ENCODE measurements around the gene ABCB11. TPM values are rescaled to one million over a fixed set of nuclear protein-coding genes. Genes with fewer than 3 reads are reported as not detected.

The ABCB11 gene
- total RNA-seq, 1 experiment from 2014 or later: 0.12 TPM

GRCh38 chr2:168955321-168955720 is 75.8 kb downstream of the ABCB11 start:
- no peak overlapping the region for H2AFZ ChIP-seq (ENCODE audit: low read depth, low read length, poor library complexity, severe bottlenecking)
- ChIA-PET RAD21 (ENCODE audit: low non-redundant PET in 1 of 2, low total read pairs in 2 of 2, uncharacterized antibody in 2 of 2, unreplicated experiment in 2 of 2) (no interaction called here), POLR2A (no interaction called here), CTCF (no interaction called here)
- no peaks in the 10 kb centered on the region for H3K79me2 ChIP-seq (ENCODE audit: insufficient read depth, low read length)
- no TSS peak for BruUV-seq (replicated peaks)
- H3K9me2 ChIP-seq (ENCODE audit: insufficient read depth): no peaks in the 10 kb centered on the region
- no peaks in the 10 kb centered on the region for H4K20me1 ChIP-seq (ENCODE audit: insufficient read depth)
- DNase-seq (ENCODE audit: low read depth, low spot score) (no peak), ATAC-seq (no peak)
- H3K27me3 ChIP-seq (ENCODE audit: insufficient read depth, low read length): no peaks in the 10 kb centered on the region
- no peaks in the 10 kb centered on the region for H3K9me3 ChIP-seq (ENCODE audit: control insufficient read depth in 1 of 2, insufficient read depth in 1 of 2, low read depth in 1 of 2, low read length in 2 of 2)
- TF ChIP-seq SP1 (IDR thresholded peaks at IDR 0.05; ENCODE audit: low read depth) (no peak), YY1 (IDR thresholded peaks at IDR 0.05; ENCODE audit: extremely low read depth, insufficient replicate concordance, low read depth, low read length) (no peak), POLR2A (IDR thresholded peaks at IDR 0.05; ENCODE audit: borderline replicate concordance, extremely low read depth, insufficient read depth, insufficient read length) (no peak), ZFX (IDR thresholded peaks at IDR 0.05) (no peak), ZNF274 (IDR thresholded peaks at IDR 0.05; ENCODE audit: low read depth, low read length) (no peak), MAX (IDR thresholded peaks at IDR 0.05) (no peak)
- H3K9ac ChIP-seq (ENCODE audit: low read length): no peak overlapping the region
- H3K4me2 ChIP-seq (ENCODE audit: low read length): no peak overlapping the region
- H3K36me3 ChIP-seq (ENCODE audit: control insufficient read depth in 1 of 2, insufficient read depth in 2 of 2, low read length in 2 of 2): no peaks in the 10 kb centered on the region
- H3K27ac ChIP-seq (ENCODE audit: low read depth, low read length): no peak overlapping the region
- intact Hi-C loops (cut with micrococcal nuclease): no loop called here
- no peaks in the 10 kb centered on the region for H3K4me1 ChIP-seq (ENCODE audit: control insufficient read depth in 1 of 2, insufficient read depth in 2 of 2, low read length in 2 of 2)
- H3K4me3 ChIP-seq (replicated peaks in 1 of 2; ENCODE audit: low read depth in 1 of 2, low read length in 2 of 2): no peak overlapping the region

- no peaks in the 10 kb centered on the region for H3K36me3 ChIP-seq (ENCODE audit: control insufficient read depth in 1 of 2, insufficient read depth in 2 of 2, low read length in 2 of 2)
- no peaks in the 10 kb centered on the region for H3K4me1 ChIP-seq (ENCODE audit: control insufficient read depth in 1 of 2, insufficient read depth in 2 of 2, low read length in 2 of 2)
- H2AFZ ChIP-seq (ENCODE audit: low read depth, low read length, poor library complexity, severe bottlenecking): no peak overlapping the region
- H3K9ac ChIP-seq (ENCODE audit: low read length): no peak overlapping the region
- ChIA-PET CTCF (no interaction called here), RAD21 (ENCODE audit: low non-redundant PET in 1 of 2, low total read pairs in 2 of 2, uncharacterized antibody in 2 of 2, unreplicated experiment in 2 of 2) (interaction anchor here in 1 of 2 experiments (0.6 kb wide), 1 partner anchor 1863 kb away, joined by 3 read pairs; the partner anchor contains the start of gene GAD1), POLR2A (no interaction called here)
- no peaks in the 10 kb centered on the region for H3K27me3 ChIP-seq (ENCODE audit: insufficient read depth, low read length)
- ATAC-seq (no peak), DNase-seq (ENCODE audit: low read depth, low spot score) (no peak)
- intact Hi-C loops (cut with micrococcal nuclease): no loop called here
- no TSS peak for BruUV-seq (replicated peaks)
- no peak for TF ChIP-seq ZBTB33 (IDR thresholded peaks at IDR 0.05; ENCODE audit: extremely low read depth, insufficient replicate concordance, low read length)
- no peak for TF ChIP-seq POLR2A (IDR thresholded peaks at IDR 0.05; ENCODE audit: borderline replicate concordance, extremely low read depth, insufficient read depth, insufficient read length)
- no peak for TF ChIP-seq SIN3A (IDR thresholded peaks at IDR 0.05; ENCODE audit: low read depth)
- TF ChIP-seq CTCF (IDR thresholded peaks at IDR 0.05 in 2 of 3, conservative IDR thresholded peaks at IDR 0.05 in 1 of 3; ENCODE audit: borderline replicate concordance in 1 of 3, insufficient read depth in 1 of 3, low read depth in 2 of 3, low read length in 2 of 3): no peak
- no peak for TF ChIP-seq ZFX (IDR thresholded peaks at IDR 0.05)
- TF ChIP-seq EZH2phosphoT487 (IDR thresholded peaks at IDR 0.05; ENCODE audit: borderline replicate concordance): no peak
- TF ChIP-seq ATF3 (IDR thresholded peaks at IDR 0.05): no peak
- no peak overlapping the region for H3K27ac ChIP-seq (ENCODE audit: low read depth, low read length)
- H3K9me3 ChIP-seq (ENCODE audit: control insufficient read depth in 1 of 2, insufficient read depth in 1 of 2, low read depth in 1 of 2, low read length in 2 of 2): no peaks in the 10 kb centered on the region
- no peaks in the 10 kb centered on the region for H3K9me2 ChIP-seq (ENCODE audit: insufficient read depth)
- no peaks in the 10 kb centered on the region for H4K20me1 ChIP-seq (ENCODE audit: insufficient read depth)
- H3K4me2 ChIP-seq (ENCODE audit: low read length): no peak overlapping the region
- no peak overlapping the region for H3K4me3 ChIP-seq (replicated peaks in 1 of 2; ENCODE audit: low read depth in 1 of 2, low read length in 2 of 2)
- no peaks in the 10 kb centered on the region for H3K79me2 ChIP-seq (ENCODE audit: insufficient read depth, low read length)
These were observed 76.9 kb downstream of the ABCB11 start for GRCh38 chr2:168954256-168954655.

Data from HCT116 (cell line).